Daoy (cell line): ENCODE results near the gene EPHB2. TPM values are rescaled to one million over a fixed set of nuclear protein-coding genes. Genes with fewer than 3 reads are reported as not detected.

Experiments used
- DNase-seq: peaks from one replicate; pipeline ENCODE4 v3.0.0-alpha.2; 2015; ENCODE audit warnings: low read depth
- total RNA-seq: library from RNA; depleted of rRNA; stranded (reverse); fragments of >200 nt; shearing (Covaris generic); gene quantifications from 2 replicates; pipeline ENCODE4 v1.2.3, GENCODE V29; 2014

Gene EPHB2
- total RNA-seq, 1 experiment from 2014 or later, result 94.2 TPM

- no peak for DNase-seq
Measured at GRCh38 chr1:22751124-22751531, 40.5 kb downstream of the EPHB2 start.

GRCh38 chr1:22752339-22752738, 41.7 kb downstream of the EPHB2 start:
- DNase-seq, result no peak

- peak; percentile 84 for DNase-seq
Measured at GRCh38 chr1:22753481-22753971, 42.9 kb downstream of the EPHB2 start.

- DNase-seq, result no peak
Measured at GRCh38 chr1:22754106-22754768, 43.6 kb downstream of the EPHB2 start.

- no peak for DNase-seq
Measured at GRCh38 chr1:22754824-22755223, 44.2 kb downstream of the EPHB2 start.

- no peak for DNase-seq
Measured at GRCh38 chr1:22755641-22756040, 45.0 kb downstream of the EPHB2 start.

- DNase-seq, result no peak
Measured at GRCh38 chr1:22756125-22756735, 45.6 kb downstream of the EPHB2 start.

GRCh38 chr1:22760455-22760854, 49.8 kb downstream of the EPHB2 start:
- DNase-seq, result peak; percentile 70

GRCh38 chr1:22761101-22761500, 50.5 kb downstream of the EPHB2 start:
- DNase-seq, result no peak

GRCh38 chr1:22761821-22762220, 51.2 kb downstream of the EPHB2 start:
- no peak for DNase-seq

GRCh38 chr1:22763487-22764200, 53.0 kb downstream of the EPHB2 start:
- DNase-seq, result no peak

- DNase-seq, result no peak
Measured at GRCh38 chr1:22767852-22768251, 57.2 kb downstream of the EPHB2 start.

- no peak for DNase-seq
Measured at GRCh38 chr1:22769932-22770331, 59.3 kb downstream of the EPHB2 start.

GRCh38 chr1:22772014-22772413, 61.4 kb downstream of the EPHB2 start:
- DNase-seq, result no peak

- DNase-seq, result peak; percentile 23
Measured at GRCh38 chr1:22773981-22774832, 63.6 kb downstream of the EPHB2 start.

GRCh38 chr1:22774833-22775182, 64.2 kb downstream of the EPHB2 start:
- DNase-seq, result no peak

GRCh38 chr1:22775478-22775877, 64.8 kb downstream of the EPHB2 start:
- DNase-seq, result no peak

GRCh38 chr1:22776035-22776613, 65.5 kb downstream of the EPHB2 start:
- DNase-seq, result peak; percentile 39

- DNase-seq, result no peak
Measured at GRCh38 chr1:22777388-22778057, 66.9 kb downstream of the EPHB2 start.

GRCh38 chr1:22778408-22778807, 67.8 kb downstream of the EPHB2 start:
- DNase-seq, result no peak
